ENCODE measurements around the gene EPG5. TPM values are rescaled to one million over a fixed set of nuclear protein-coding genes. Genes with fewer than 3 reads are reported as not detected.

The EPG5 gene
- total RNA-seq, 1 donor = 161 TPM

DNA sequence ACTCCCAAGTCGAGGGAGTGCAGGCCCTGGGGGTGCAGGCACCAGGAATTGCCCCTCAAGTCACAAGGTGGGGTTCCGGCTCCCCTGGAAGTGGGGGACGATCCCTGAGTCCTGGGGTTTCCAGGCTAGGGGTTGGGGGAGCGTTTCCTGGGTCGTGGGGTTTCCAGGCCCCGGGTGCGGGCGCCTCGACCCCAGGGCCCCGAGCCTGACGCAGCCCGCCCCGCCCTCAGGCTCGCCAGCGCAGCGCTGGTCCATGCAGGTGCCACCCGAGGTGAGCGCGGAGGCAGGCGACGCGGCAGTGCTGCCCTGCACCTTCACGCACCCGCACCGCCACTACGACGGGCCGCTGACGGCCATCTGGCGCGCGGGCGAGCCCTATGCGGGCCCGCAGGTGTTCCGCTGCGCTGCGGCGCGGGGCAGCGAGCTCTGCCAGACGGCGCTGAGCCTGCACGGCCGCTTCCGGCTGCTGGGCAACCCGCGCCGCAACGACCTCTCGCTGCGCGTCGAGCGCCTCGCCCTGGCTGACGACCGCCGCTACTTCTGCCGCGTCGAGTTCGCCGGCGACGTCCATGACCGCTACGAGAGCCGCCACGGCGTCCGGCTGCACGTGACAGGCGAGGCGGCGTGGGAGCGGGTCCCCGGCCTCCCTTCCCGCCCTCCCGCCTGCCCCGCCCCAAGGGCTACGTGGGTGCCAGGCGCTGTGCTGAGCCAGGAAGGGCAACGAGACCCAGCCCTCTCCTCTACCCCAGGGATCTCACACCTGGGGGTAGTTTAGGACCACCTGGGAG is 129.7 kb downstream of the EPG5 start:
- DNase-seq (ENCODE audit: low read depth) = peak; percentile 54
- peak overlapping the region; percentile 9 for H3K4me3 ChIP-seq (ENCODE audit: low read depth, low read length)
- peak; percentile 22 for TF ChIP-seq CTCF (IDR thresholded peaks at IDR 0.05; ENCODE audit: insufficient read depth, low read depth, low read length)

GRCh38 chr18:45836242-45837205 is 130.6 kb downstream of the EPG5 start:
- TF ChIP-seq CTCF (IDR thresholded peaks at IDR 0.05; ENCODE audit: insufficient read depth, low read depth, low read length) = no peak
- H3K4me3 ChIP-seq (ENCODE audit: low read depth, low read length) = no peak overlapping the region
- DNase-seq (ENCODE audit: low read depth) = peak; percentile 55

GRCh38 chr18:45835057-45835636 is 132.0 kb downstream of the EPG5 start:
- no peak for TF ChIP-seq CTCF (IDR thresholded peaks at IDR 0.05; ENCODE audit: insufficient read depth, low read depth, low read length)
- H3K4me3 ChIP-seq (ENCODE audit: low read depth, low read length) = no peak overlapping the region
- no peak for DNase-seq (ENCODE audit: low read depth)

GRCh38 chr18:45834306-45834705 is 132.8 kb downstream of the EPG5 start:
- TF ChIP-seq CTCF (IDR thresholded peaks at IDR 0.05; ENCODE audit: insufficient read depth, low read depth, low read length) = no peak
- no peak overlapping the region for H3K4me3 ChIP-seq (ENCODE audit: low read depth, low read length)
- DNase-seq (ENCODE audit: low read depth) = no peak

DNA sequence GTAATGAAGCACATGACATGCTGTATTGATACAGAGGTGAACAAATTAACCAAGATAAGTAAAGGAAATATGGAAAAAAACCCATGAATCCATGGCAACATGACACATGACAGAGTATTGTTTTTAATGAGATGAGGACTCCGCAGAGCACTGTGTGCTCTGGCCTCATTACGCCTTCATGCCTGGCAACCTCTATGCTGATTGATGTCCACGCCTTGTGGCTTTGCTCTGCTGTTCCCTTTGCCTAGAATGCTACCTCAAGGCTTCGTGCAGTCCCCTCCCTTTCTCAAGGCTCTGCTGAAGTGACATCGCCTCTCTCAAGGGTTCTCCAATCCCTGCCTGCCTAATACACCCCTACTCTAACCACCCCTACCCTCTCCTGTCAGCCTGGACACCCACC is 133.3 kb downstream of the EPG5 start:
- TF ChIP-seq CTCF (IDR thresholded peaks at IDR 0.05; ENCODE audit: insufficient read depth, low read depth, low read length) = no peak
- no peak for DNase-seq (ENCODE audit: low read depth)
- no peak overlapping the region for H3K4me3 ChIP-seq (ENCODE audit: low read depth, low read length)

DNA sequence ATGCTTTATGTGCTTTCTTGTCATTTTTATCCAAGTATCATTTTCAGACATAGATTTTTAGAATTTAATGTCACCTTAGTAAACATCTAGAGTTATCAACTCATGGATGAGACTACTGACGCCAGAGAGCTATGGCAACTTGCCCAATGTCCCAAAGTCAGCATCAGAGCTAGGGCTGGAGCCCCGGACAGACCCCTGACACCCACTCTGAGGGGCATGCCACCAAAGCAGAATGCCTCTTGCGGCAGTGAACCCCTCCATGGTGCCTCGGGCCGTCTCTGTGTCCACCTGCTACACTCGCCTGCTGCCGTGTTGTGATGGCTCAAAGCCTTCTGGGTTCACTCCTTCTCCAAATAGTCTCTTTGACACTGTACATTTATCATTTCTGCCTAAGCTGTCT is 136.2 kb downstream of the EPG5 start:
- no peak for DNase-seq (ENCODE audit: low read depth)
- TF ChIP-seq CTCF (IDR thresholded peaks at IDR 0.05; ENCODE audit: insufficient read depth, low read depth, low read length) = no peak
- no peak overlapping the region for H3K4me3 ChIP-seq (ENCODE audit: low read depth, low read length)

Measured in fibroblast of villous mesenchyme (primary cell).